ENCODE results near the gene USP35.

GRCh38 chr11:78190871-78191538, 2.3 kb downstream of the USP35 start:
- no peak for TF ChIP-seq CTCF (IDR thresholded peaks at IDR 0.05; ENCODE audit: low read length)
- no peak for TF ChIP-seq EZH2 (IDR thresholded peaks at IDR 0.05; ENCODE audit: borderline replicate concordance, low read length)
